ENCODE data around the gene SCMH1.

- TF ChIP-seq CTCF (IDR thresholded peaks at IDR 0.05; ENCODE audit: low read depth, low read length, poor library complexity, severe bottlenecking) = no peak
- no peak for TF ChIP-seq EZH2phosphoT487 (IDR thresholded peaks at IDR 0.05; ENCODE audit: borderline replicate concordance, low read length)
Observed at GRCh38 chr1:40981691-40982448, 260.2 kb downstream of the SCMH1 start.
